Activated naive CD8-positive, alpha-beta T cell treated with anti-CD3 and anti-CD28 coated beads, Interleukin-2, amount 10 ng/mL, durations not matched to agents 7 days and 5 days (primary cell): ENCODE measurements around the gene XIAP. TPM values are rescaled to one million over a fixed set of nuclear protein-coding genes. Genes with fewer than 3 reads are reported as not detected.
"Not testable (repeated sequence)": the region's sequence is repeated elsewhere in the genome, so short reads cannot be mapped to it uniquely, and the experiment has no call there.

Experiments
- ATAC-seq: fragments of 150-1000 bp; cut with Tn5 transposase; one replicate; pipeline ENCODE4 v1.10.0; 2021; ENCODE audit warnings: low read depth, moderate library complexity
- POLR2A ChIA-PET: fragments of 350-600 bp; sonication (Branson Sonifier 250); formaldehyde crosslinking; loops from one replicate; lab custom pipeline; 2021; ENCODE audit warnings: antibody characterized with exemption; lab: Charles Lee
- DNase-seq: peaks from one replicate; pipeline ENCODE4 v3.0.0; 2021
- H3K27ac Mint-ChIP-seq: one replicate; pipeline ENCODE4 v1.8.0; 2022; ENCODE audit warnings: mild to moderate bottlenecking, mixed read lengths
- H3K27me3 Mint-ChIP-seq: one replicate; pipeline ENCODE4 v1.8.0; 2022; ENCODE audit warnings: mild to moderate bottlenecking, moderate library complexity, mixed read lengths
- H3K36me3 Mint-ChIP-seq: one replicate; pipeline ENCODE4 v1.8.0; 2021; ENCODE audit warnings: mild to moderate bottlenecking, mixed read lengths
- H3K4me1 Mint-ChIP-seq: one replicate; pipeline ENCODE4 v1.8.0; 2021; ENCODE audit warnings: mixed read lengths
- H3K4me3 Mint-ChIP-seq: one replicate; pipeline ENCODE4 v1.8.0; 2022; ENCODE audit warnings: mild to moderate bottlenecking, moderate library complexity, mixed read lengths
- H3K9me3 Mint-ChIP-seq: one replicate; pipeline ENCODE4 v1.8.0; 2021; ENCODE audit warnings: mixed read lengths
- total RNA-seq, 2 experiments: library from RNA; stranded (reverse); gene quantifications; one replicate each; pipeline ENCODE4 v1.2.3, GENCODE V29; 2021

XIAP gene
- total RNA-seq, 2 experiments from 2014 or later, result 35.5 to 46.4 TPM

DNA sequence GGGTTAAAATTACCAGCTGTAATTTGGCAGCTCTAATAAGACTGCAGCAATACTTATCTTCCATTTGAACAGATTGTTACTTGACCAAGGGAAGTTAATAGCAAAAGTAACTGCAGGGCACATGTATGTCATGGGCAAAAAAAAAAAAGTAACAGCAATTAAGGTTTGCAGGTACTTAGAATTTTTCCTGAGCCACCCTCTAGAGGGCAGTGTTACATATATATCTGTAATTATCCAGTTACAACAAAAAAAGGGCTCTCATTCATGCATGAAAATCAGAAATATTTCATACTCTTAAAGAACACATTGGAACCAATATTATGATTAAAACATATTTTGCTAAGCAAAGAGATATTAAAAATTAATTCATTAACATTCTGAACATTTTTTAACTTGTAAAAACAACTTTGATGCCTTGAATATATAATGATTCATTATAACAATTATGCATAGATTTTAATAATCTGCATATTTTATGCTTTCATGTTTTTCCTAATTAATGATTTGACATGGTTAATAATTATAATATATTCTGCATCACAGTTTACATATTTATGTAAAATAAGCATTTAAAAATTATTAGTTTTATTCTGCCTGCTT, 25.1 kb downstream of the XIAP start:
- DNase-seq (no peak), ATAC-seq (no peak)
- Mint-ChIP-seq H3K9me3 (no peaks in the 10 kb centered on the region), H3K4me3 (no peak overlapping the region), H3K27ac (no peak overlapping the region), H3K4me1 (peaks cover 7% of the 10 kb centered on the region), H3K27me3 (no peaks in the 10 kb centered on the region), H3K36me3 (peaks cover 10% of the 10 kb centered on the region)
- POLR2A ChIA-PET, result no interaction called here

DNA sequence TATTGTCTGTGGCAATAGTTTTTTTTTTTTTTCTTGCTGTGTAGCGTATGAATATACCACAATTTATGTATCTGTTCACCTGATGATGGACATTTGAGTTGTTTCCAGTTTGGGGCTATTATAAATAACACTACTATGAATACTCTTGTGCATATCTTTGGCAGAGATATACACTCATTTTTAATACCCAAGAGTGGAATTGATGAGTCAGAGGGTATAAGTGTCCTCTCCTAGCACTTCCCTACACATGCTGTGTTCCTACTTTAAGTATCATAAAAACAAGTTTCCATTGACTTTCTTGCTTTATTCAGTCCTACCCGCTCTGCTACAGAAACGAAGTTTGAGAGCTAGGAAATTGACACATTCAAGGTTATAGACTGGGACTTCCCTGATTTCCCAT, 39.8 kb downstream of the XIAP start:
- POLR2A ChIA-PET, result no interaction called here
- H3K9me3 Mint-ChIP-seq, result no peaks in the 10 kb centered on the region
- no peak for ATAC-seq
- no peaks in the 10 kb centered on the region for H3K27me3 Mint-ChIP-seq
- no peak overlapping the region for H3K27ac Mint-ChIP-seq
- H3K36me3 Mint-ChIP-seq, result peaks cover 17% of the 10 kb centered on the region
- DNase-seq, result no peak
- H3K4me3 Mint-ChIP-seq, result no peak overlapping the region
- H3K4me1 Mint-ChIP-seq, result no peaks in the 10 kb centered on the region

GRCh38 chrX:123903261-123903660, 43.4 kb downstream of the XIAP start:
- DNase-seq, H3K27me3 Mint-ChIP-seq, H3K27ac Mint-ChIP-seq, POLR2A ChIA-PET, H3K4me1 Mint-ChIP-seq, ATAC-seq, H3K9me3 Mint-ChIP-seq, H3K4me3 Mint-ChIP-seq: not testable (repeated sequence)
- peaks cover 25% of the 10 kb centered on the region for H3K36me3 Mint-ChIP-seq

DNA sequence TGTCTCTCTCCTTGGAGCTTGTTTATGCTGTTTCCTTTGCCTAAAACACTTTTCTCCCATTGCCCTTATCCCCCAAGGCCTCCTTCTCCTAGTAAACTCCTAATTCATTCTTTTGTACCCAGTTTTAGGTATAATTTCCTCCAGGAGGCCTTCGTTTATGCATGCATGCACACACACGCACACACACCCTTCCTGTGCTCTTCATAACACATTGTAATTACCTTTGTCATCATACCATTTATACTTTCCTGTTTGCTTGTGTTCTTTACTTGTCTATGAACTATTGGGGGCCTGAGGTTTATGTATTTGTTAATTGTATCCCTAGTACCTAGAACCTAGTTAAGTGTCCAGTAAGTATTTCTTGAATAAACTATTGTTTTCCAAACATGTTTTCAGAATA, 45.5 kb downstream of the XIAP start:
- no peak overlapping the region for H3K27ac Mint-ChIP-seq
- H3K9me3 Mint-ChIP-seq, result no peaks in the 10 kb centered on the region
- no peak for ATAC-seq
- no peaks in the 10 kb centered on the region for H3K27me3 Mint-ChIP-seq
- H3K36me3 Mint-ChIP-seq, result peaks cover 27% of the 10 kb centered on the region
- POLR2A ChIA-PET, result no interaction called here
- peaks cover 10% of the 10 kb centered on the region for H3K4me1 Mint-ChIP-seq
- no peak overlapping the region for H3K4me3 Mint-ChIP-seq
- DNase-seq, result no peak

DNA sequence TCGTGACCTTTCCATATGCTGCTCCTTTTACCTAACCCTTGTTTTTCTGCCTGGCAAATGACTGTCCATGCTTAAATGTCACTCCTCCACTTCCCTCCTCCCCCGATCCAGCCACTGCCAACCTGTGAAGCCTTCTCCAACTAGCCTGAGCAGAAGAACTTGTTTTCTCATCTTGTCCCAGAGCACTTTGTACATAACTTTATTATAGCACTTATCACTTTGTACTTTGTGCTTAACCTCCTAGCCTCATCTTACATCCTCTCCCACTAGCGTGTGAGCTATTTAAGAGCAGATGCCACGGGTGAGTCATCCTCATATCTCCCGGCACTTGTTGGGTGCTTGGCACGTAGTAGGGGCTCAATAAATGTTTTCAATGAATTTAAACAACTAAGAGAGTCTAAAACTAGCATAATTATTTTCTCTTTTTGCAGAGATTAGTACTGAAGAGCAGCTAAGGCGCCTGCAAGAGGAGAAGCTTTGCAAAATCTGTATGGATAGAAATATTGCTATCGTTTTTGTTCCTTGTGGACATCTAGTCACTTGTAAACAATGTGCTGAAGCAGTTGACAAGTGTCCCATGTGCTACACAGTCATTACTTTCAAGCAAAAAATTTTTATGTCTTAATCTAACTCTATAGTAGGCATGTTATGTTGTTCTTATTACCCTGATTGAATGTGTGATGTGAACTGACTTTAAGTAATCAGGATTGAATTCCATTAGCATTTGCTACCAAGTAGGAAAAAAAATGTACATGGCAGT, 46.9 kb downstream of the XIAP start:
- ATAC-seq, result no peak
- POLR2A ChIA-PET, result interaction anchor here (0.5 kb wide), 1 partner anchor 16 kb away, joined by 3 read pairs; no protein-coding TSS in a partner anchor
- no peak overlapping the region for H3K4me3 Mint-ChIP-seq
- H3K27ac Mint-ChIP-seq, result no peak overlapping the region
- H3K4me1 Mint-ChIP-seq, result peaks cover 10% of the 10 kb centered on the region
- DNase-seq, result no peak
- no peaks in the 10 kb centered on the region for H3K9me3 Mint-ChIP-seq
- H3K36me3 Mint-ChIP-seq, result peaks cover 21% of the 10 kb centered on the region
- no peaks in the 10 kb centered on the region for H3K27me3 Mint-ChIP-seq

DNA sequence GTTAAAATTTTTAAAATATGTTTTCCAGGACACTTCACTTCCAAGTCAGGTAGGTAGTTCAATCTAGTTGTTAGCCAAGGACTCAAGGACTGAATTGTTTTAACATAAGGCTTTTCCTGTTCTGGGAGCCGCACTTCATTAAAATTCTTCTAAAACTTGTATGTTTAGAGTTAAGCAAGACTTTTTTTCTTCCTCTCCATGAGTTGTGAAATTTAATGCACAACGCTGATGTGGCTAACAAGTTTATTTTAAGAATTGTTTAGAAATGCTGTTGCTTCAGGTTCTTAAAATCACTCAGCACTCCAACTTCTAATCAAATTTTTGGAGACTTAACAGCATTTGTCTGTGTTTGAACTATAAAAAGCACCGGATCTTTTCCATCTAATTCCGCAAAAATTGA, 49.7 kb downstream of the XIAP start:
- no peak overlapping the region for H3K4me3 Mint-ChIP-seq
- no peak for DNase-seq
- peaks cover 10% of the 10 kb centered on the region for H3K4me1 Mint-ChIP-seq
- peaks cover 13% of the 10 kb centered on the region for H3K36me3 Mint-ChIP-seq
- POLR2A ChIA-PET, result no interaction called here
- H3K27ac Mint-ChIP-seq, result no peak overlapping the region
- no peaks in the 10 kb centered on the region for H3K27me3 Mint-ChIP-seq
- no peaks in the 10 kb centered on the region for H3K9me3 Mint-ChIP-seq
- ATAC-seq, result no peak

- no peak for DNase-seq
- no peaks in the 10 kb centered on the region for H3K4me1 Mint-ChIP-seq
Measured at GRCh38 chrX:123917069-123917468, 57.2 kb downstream of the XIAP start.

GRCh38 chrX:123918106-123918721, 58.4 kb downstream of the XIAP start:
- H3K27ac Mint-ChIP-seq, result no peak overlapping the region
- DNase-seq (no peak), ATAC-seq (no peak)
- no peaks in the 10 kb centered on the region for H3K4me1 Mint-ChIP-seq
- no peaks in the 10 kb centered on the region for H3K9me3 Mint-ChIP-seq
- H3K27me3 Mint-ChIP-seq, result no peaks in the 10 kb centered on the region
- H3K36me3 Mint-ChIP-seq, result no peaks in the 10 kb centered on the region
- POLR2A ChIA-PET, result no interaction called here
- H3K4me3 Mint-ChIP-seq, result no peak overlapping the region

More at GRCh38 chrX:123917069-123917468, 57.2 kb downstream of the XIAP start:
- H3K27ac Mint-ChIP-seq, result no peak overlapping the region
- no peaks in the 10 kb centered on the region for H3K36me3 Mint-ChIP-seq
- H3K4me3 Mint-ChIP-seq, result no peak overlapping the region
- POLR2A ChIA-PET, result no interaction called here
- H3K9me3 Mint-ChIP-seq, result no peaks in the 10 kb centered on the region
- H3K27me3 Mint-ChIP-seq, result no peaks in the 10 kb centered on the region
- ATAC-seq, result no peak

DNA sequence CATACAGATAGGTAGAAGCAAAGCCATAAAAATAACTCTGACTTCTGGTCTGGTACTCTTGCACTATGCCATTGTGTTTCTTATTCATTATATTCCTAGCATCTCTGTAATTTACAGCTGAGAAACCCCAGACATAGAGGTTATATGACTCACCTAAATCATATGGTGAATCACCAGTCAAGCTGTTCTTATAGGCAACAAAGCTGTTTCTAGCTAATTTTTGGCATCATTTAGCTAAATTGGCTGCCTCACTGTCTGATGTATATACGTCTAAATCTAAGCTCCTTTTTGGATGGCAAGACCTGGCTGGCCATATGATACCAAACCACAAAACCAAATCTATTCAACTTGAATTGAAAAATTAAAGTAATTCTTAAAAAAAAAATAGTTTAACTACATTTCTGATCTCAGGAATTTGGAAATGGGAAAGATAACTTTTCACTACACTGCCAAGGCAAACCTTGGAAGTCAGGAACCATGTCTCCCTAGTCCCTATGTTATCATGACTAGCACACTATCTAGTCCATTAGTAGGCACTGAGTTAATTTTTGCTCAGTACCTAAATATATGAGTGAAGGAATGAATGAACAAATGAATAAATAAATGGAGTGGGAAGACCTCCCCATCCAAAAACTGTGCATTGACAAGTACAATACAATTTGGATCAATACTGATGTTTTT, 60.4 kb downstream of the XIAP start:
- H3K27me3 Mint-ChIP-seq, result no peaks in the 10 kb centered on the region
- POLR2A ChIA-PET, result no interaction called here
- ATAC-seq, result no peak

DNA sequence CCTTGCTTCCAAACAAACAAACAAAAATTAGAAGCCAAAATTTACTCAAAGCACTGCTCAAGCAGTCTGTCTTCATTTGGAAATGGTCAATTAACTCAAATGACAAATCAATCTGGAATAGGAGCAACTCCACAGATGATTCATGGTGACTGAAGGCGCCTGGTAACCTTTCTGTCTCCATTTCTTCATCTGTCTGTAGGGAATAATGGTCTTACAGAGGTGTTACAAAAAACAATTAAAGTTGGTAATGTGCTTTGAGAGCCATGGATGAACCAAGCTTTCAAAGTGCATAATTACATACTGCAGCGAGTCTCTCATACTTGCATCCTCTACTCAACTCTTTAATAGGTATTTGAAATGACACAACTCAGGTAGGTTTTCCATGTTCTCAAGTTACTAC, 63.4 kb downstream of the XIAP start:
- Mint-ChIP-seq H3K36me3 (no peaks in the 10 kb centered on the region), H3K4me3 (no peak overlapping the region), H3K4me1 (no peaks in the 10 kb centered on the region), H3K9me3 (no peaks in the 10 kb centered on the region), H3K27me3 (no peaks in the 10 kb centered on the region), H3K27ac (no peak overlapping the region)
- ATAC-seq (no peak), DNase-seq (no peak)
- POLR2A ChIA-PET, result no interaction called here

More for the DNA sequence above, 60.4 kb downstream of the XIAP start:
- H3K4me1 Mint-ChIP-seq, result no peaks in the 10 kb centered on the region
- no peak overlapping the region for H3K27ac Mint-ChIP-seq
- no peaks in the 10 kb centered on the region for H3K36me3 Mint-ChIP-seq
- no peaks in the 10 kb centered on the region for H3K9me3 Mint-ChIP-seq
- no peak for DNase-seq
- H3K4me3 Mint-ChIP-seq, result no peak overlapping the region

- H3K9me3 Mint-ChIP-seq, result no peaks in the 10 kb centered on the region
- H3K36me3 Mint-ChIP-seq, result no peaks in the 10 kb centered on the region
- H3K4me1 Mint-ChIP-seq, result no peaks in the 10 kb centered on the region
- H3K27me3 Mint-ChIP-seq, result no peaks in the 10 kb centered on the region
- DNase-seq, result no peak
- no peak for ATAC-seq
- no peak overlapping the region for H3K27ac Mint-ChIP-seq
- POLR2A ChIA-PET, result no interaction called here
- no peak overlapping the region for H3K4me3 Mint-ChIP-seq
Measured at GRCh38 chrX:123924186-123924585, 64.3 kb downstream of the XIAP start.

DNA sequence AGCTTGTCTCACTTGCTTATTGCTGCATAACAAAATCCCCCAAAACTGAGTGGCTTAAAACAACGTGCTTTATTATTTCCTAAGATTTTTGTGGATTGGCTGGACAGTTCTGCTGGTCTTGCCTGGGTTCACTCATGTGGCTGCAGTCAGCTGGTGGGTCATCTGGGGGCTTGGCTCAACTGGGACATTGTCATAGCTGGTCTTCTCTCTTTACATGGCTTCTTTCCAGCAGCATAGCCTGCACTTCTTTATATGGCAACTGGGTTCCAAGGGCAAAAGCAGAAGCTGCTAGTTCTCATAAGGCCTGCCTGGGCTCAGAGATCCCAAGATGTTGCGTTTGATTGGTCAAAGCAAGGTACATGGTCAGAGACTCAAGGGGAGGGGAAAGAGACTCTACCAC, 68.0 kb downstream of the XIAP start:
- Mint-ChIP-seq H3K4me3 (no peak overlapping the region), H3K27ac (no peak overlapping the region), H3K27me3 (no peaks in the 10 kb centered on the region), H3K4me1 (no peaks in the 10 kb centered on the region), H3K9me3 (no peaks in the 10 kb centered on the region), H3K36me3 (no peaks in the 10 kb centered on the region)
- POLR2A ChIA-PET, result no interaction called here
- DNase-seq (no peak), ATAC-seq (no peak)

DNA sequence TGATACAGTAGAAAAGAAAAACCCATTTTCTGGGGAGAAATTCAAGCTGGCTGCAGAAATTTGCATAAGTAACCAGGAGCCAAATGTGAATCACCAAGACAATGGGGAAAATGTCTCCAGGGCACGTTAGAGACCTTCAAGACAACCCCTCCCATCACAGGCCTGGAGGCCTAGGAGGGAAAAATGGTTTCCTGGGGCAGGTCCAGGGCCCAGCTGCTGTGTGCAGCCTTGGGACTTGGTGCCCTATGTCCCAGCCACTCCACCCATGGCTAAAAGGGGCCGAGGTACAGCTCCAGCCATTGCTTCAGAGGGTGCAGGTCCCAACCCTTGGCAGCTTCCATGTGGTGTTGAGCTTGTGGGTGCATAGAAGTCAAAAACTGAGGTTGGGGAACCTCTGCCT, 72.2 kb downstream of the XIAP start:
- H3K27me3 Mint-ChIP-seq, DNase-seq, ATAC-seq, H3K9me3 Mint-ChIP-seq, H3K4me1 Mint-ChIP-seq, H3K4me3 Mint-ChIP-seq, POLR2A ChIA-PET, H3K27ac Mint-ChIP-seq, H3K36me3 Mint-ChIP-seq: not testable (repeated sequence)
